NCI-H1694 (cell line): ENCODE results near the gene ZMIZ1.
A peak's percentile ranks its signal among the peaks of the same experiment; 100 is the strongest.

Experiments used
- DNase-seq: peaks from one replicate; lab custom pipeline; 2025; lab: John Stamatoyannopoulos, UW

Gene ZMIZ1

GRCh38 chr10:79068562-79069324 lies at the start of gene ZMIZ1:
Gene ZMIZ1, plus strand, starts transcription at chr10:79068966. Its CDS starts 132,667 bp downstream, at chr10:79201633.
- DNase-seq = peak; percentile 33

- no peak for DNase-seq
Observed at GRCh38 chr10:79019441-79020014, 49.2 kb upstream of the ZMIZ1 start.

- DNase-seq = no peak
Observed at GRCh38 chr10:79020015-79020491, 48.7 kb upstream of the ZMIZ1 start.

GRCh38 chr10:79020605-79021004 lies 48.2 kb upstream of the ZMIZ1 start:
- no peak for DNase-seq

DNA sequence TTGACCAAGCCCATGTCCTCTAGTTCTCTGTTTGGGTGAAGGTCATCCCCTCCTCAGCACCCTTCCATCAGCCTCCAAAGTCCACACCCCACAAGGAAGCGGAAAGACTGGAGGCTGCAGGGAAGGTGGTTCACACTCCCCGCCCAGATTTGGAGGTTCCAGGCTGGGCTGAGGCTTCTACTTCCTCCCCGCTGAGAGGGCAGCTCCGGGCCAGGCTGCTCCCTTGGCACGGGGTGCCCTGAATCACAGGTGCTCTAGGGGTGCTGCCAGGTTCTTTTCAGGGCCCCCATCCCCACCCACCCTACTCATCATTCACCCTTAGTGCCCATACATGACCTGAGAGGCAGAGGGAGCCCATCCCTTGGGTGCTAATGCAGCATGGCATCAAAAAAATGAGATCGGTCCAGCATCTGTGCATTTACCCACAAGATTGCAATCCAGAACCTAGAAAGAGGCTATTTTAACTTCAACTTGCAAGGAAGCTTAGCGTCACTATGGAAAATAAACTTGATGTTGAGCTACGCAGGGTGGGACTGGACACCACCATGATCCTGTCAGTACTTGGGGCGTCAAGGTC lies 47.3 kb upstream of the ZMIZ1 start:
- no peak for DNase-seq

GRCh38 chr10:79021948-79022499 lies 46.7 kb upstream of the ZMIZ1 start:
- DNase-seq = no peak

DNA sequence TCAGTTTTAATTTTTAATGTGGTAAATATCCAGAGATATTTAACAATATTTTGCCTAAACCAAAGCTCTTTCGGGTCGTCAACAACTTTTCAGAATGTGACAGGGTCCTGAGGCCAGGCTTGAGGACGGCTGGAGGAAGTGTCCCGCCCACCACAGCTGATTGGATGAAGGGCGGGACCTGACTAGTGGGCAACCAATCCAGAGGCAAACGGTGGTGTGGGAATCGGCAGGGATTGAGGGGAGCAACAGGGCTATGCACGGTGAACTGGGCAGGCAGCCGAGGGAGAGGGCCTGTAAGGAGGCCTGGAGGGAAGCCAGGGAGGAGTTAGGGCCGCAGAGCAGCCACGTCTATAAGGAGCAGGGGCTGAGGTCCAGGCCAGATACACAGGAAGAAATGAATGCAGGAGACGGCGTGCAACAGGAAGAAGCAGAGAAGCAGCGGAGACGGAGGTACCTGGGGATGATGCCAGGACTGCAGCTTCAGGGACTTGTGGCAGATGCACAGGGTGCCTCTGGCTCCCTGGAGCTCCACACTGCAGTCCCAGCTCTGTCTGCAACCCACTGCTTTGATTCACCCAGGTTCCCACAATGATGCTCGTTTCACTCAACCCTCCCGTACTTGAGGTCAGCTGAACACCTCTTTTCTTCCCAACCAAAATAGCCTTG lies 46.1 kb upstream of the ZMIZ1 start:
- peak; percentile 35 for DNase-seq

DNA sequence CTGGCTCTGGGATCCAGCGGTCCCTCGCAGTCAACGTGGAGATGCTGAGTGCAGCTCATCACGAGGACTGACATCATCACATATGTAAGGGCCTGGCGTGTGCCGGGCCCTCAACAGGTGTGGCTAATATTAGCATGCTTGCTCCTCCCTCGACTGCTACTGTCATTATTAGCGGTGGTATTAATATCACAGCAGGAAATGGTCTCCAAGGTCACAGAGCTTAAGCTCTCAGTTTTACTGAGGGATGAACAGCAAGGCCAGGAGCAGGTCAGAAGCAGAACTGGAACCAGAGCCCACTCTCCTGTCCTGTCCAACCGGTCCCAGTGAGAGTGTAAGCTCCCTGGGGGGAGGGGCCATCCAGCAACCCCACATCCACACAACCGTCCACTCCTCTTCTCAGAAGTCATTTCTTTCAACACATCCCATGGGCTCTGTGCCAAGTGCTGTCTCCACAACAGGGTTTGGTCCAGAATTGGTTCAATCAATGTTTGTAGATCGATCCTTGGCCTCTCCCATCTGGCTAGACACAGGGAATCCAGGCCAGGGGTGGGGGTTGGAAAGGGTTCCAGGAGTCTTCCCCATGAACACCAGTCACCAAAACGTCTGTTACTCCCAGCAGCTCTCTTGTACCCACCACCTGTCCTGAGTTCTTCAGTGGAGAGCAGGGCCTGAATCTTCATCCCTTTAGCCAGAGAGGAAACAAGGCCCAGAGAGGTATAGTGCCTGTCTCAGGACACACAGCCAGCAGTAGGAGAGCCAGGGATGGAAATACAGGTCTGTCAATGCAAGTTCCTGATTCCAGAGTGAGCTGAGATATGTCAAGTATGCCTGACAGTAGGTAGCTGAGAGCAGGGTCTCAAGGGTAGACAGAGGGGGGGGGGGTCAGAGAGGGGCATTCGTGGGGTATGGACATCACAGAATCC lies 45.3 kb upstream of the ZMIZ1 start:
- no peak for DNase-seq

DNA sequence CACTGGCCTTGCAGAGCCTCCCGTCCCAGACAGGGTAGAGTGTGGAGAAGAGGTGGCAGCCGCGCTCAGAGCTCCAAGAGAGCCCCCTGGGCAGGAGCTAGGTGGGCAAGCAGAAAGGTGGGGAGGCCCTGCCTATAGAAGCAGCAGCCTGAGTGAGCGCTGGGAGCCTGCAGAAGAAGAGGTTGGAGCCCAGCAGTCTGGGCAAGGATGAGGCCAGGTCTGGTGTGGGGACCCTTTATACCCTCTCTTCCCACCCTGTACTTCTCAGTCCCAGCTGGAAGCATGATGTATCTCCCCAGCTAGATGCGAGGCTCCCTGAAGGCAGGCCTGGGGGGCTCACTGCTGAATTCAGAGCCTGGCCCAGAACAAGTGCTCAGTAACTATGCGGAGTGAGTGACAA lies 44.5 kb upstream of the ZMIZ1 start:
- no peak for DNase-seq

DNA sequence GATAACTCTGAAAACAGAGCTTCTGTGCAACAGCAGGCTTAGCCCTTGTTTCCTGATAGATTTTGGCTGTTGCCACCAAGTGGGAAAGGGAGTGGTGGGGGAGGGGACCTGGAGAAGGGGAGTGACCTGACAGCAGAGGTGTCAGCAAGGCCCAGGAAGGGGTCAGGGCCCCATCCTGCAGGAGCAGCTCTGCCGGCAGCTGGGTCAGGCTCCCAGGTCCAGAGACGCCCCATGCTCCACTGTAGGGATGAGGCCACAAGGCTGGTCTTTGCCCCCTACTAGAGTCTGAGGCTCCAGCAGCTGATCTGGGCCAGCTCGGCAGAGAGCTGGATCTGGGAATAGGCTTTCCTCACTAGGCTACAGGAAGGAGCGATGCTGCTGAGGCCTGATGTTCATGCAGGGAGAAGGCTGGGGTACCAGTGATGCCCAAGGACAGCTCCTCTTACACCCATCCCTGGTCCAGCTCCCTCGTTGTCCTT lies 44.0 kb upstream of the ZMIZ1 start:
- no peak for DNase-seq

- DNase-seq = peak; percentile 65
Observed at GRCh38 chr10:79025199-79025832, 43.5 kb upstream of the ZMIZ1 start.

GRCh38 chr10:79026341-79026761 lies 42.4 kb upstream of the ZMIZ1 start:
- DNase-seq = no peak

- no peak for DNase-seq
Observed at GRCh38 chr10:79026806-79027146, 42.0 kb upstream of the ZMIZ1 start.

DNA sequence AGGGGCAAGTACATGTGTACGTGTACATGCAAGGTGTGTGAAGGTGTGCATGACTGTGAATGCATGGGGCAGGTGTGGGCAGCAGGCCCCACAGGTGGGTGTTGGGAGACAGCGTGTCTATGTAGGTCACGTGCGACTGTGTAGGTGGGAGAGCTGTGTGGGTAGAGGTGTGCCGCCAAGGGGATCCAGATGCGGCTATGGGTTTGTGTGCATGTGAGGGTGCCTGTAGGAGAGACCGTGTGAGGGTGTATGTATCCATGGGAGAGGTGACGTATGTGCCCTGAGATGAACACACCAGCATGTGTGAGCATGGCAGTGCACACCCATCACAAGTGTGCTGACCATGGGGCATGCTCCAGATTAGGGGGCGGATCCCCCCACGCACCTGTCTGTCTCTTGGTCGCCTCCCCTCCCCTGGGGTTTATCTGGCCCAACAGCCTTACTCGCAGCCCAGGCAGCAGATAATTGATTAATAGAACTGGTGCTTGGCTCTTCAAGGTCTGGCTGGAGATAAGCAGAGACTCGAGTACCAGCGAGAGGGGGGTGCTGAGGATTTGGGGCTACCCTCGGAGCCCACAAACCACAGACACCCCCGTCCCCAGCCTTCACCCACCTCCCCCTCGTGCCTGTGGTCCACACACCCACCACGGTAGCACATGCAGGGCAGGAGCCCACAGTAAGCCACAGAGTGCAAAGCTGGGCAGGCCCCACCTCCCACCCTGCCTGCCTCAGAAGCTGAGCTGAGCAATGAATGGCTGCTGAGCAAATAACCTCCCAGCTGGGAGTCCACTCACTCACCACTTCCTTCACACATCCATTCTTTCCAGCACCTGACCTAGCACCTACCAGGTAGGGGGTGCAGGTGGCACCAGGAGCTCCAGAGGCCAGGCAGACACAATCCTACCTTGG lies 41.4 kb upstream of the ZMIZ1 start:
- no peak for DNase-seq

- no peak for DNase-seq
Observed at GRCh38 chr10:79028056-79028430, 40.7 kb upstream of the ZMIZ1 start.

- DNase-seq = no peak
Observed at GRCh38 chr10:79028451-79029010, 40.2 kb upstream of the ZMIZ1 start.

DNA sequence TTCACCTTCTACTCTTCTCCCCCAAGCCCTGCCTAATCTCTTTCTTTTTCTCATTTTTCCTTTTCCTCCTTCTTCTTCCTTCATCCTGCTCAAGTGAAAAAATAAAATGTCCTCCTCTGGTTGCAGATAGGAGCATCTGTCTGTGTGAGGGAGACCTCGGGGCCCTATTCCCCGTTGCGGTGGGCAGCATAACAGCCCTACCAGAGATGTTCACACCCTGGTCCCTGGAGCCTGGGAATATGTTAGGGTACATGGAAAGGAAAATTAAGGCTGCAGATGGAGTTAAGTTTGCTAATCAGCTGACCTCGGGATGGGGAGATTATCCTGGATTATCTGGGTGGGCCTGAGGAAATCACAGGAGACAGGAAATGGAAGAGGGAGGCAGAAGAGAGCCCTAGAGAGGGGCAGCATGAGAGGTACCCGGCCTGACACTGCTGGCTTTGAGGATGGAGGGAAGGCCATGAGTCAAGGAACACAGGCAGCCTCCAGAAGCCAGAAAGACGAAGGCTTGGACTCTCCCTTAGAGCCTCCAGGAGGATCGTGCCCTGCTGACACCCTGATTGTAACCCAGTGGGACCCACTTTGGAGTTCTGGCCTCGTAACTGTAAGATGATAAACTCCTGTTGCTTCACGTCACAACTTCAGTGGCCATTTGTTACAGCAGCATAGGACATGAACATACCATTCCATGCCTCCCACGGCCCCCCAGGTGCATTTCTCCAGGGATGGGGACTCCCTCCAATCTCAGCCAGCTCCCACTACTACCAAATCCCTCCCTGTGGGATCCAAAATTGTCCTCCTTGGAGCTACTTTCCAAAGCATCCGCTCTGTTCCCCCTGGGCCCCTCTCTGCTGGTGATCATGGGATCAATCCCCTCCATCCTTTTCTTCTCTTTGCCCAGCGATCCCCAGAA lies 39.0 kb upstream of the ZMIZ1 start:
- DNase-seq = no peak

GRCh38 chr10:79030705-79031104 lies 38.1 kb upstream of the ZMIZ1 start:
- no peak for DNase-seq
